SU-DHL-6 (cell line): Measurements from ENCODE around the gene COL18A1.

ENCODE experiments used
- H2AFZ ChIP-seq: fragments of 200-600 bp; sonication (generic); 2 replicates; pipeline ENCODE4 v1.6.1; 2014; ENCODE audit warnings: low read depth, mild to moderate bottlenecking, moderate library complexity, mixed read lengths, antibody characterized with exemption, low read length; ENCODE audit not compliant: severe bottlenecking
- H3F3A ChIP-seq: fragments of 200-600 bp; shearing (Covaris generic); 2 replicates; pipeline ENCODE4 v1.6.0; 2016; ENCODE audit warnings: antibody characterized with exemption, mild to moderate bottlenecking; ENCODE audit not compliant: insufficient read depth
- H3K27ac ChIP-seq: fragments of 200-600 bp; sonication (generic); 2 replicates; pipeline ENCODE4 v1.5.1; 2016; ENCODE audit warnings: low read depth, mild to moderate bottlenecking, low read length, moderate library complexity, mixed read lengths
- H3K27me3 ChIP-seq: fragments of 200-600 bp; sonication (generic), shearing (Covaris generic); 2 replicates; pipeline ENCODE4 v1.6.0; 2014; ENCODE audit warnings: mild to moderate bottlenecking, low read length
- H3K36me3 ChIP-seq: fragments of 200-600 bp; sonication (generic); 2 replicates; pipeline ENCODE4 v1.6.1; 2014; ENCODE audit warnings: mild to moderate bottlenecking, low read length, mixed read lengths
- H3K4me2 ChIP-seq: fragments of 300-600, 200-600 bp; shearing (Covaris generic), sonication (generic); 2 replicates; pipeline ENCODE4 v1.6.0; 2014; ENCODE audit warnings: low read length, low read depth, mild to moderate bottlenecking; ENCODE audit not compliant: poor library complexity, severe bottlenecking
- H3K4me3 ChIP-seq: fragments of 200-600 bp; sonication (generic); 2 replicates; pipeline ENCODE4 v1.5.1; 2014; ENCODE audit warnings: antibody characterized with exemption, low read length, mild to moderate bottlenecking, mixed read lengths; ENCODE audit not compliant: insufficient read depth, poor library complexity, severe bottlenecking
- H3K79me2 ChIP-seq: fragments of 200-600 bp; sonication (generic); 2 replicates; pipeline ENCODE4 v1.6.1; 2014; ENCODE audit warnings: mild to moderate bottlenecking, low read length, moderate library complexity; ENCODE audit not compliant: insufficient read depth
- H3K9ac ChIP-seq: fragments of 200-600 bp; sonication (generic); 2 replicates; pipeline ENCODE4 v1.7.0; 2014; ENCODE audit warnings: mild to moderate bottlenecking, low read length
- H3K9me2 ChIP-seq: fragments of 200-600 bp; sonication (generic); replicated peaks from 2 replicates; pipeline ENCODE4 v1.6.1; 2014; ENCODE audit warnings: low read length; ENCODE audit not compliant: insufficient read depth
- H3K9me3 ChIP-seq: fragments of 200-600 bp; sonication (generic); 2 replicates; pipeline ENCODE4 v1.6.1; 2014; ENCODE audit warnings: low read length, mixed read lengths; ENCODE audit not compliant: insufficient read depth
- H4K20me1 ChIP-seq: fragments of 200-600 bp; sonication (generic); 2 replicates; pipeline ENCODE4 v1.6.1; 2014; ENCODE audit warnings: low read depth, mild to moderate bottlenecking, antibody characterized with exemption, low read length, moderate library complexity, mixed read lengths
- EZH2phosphoT487 ChIP-seq: fragments of 200-600 bp; sonication (generic), shearing (Covaris generic); conservative IDR thresholded peaks from 2 replicates; pipeline ENCODE4 v1.6.1; 2018; ENCODE audit warnings: mild to moderate bottlenecking, antibody characterized with exemption, low read length, moderate library complexity, mixed read lengths
- TF ChIP-seq, protein P1 (sequence below): fragments of 200-600 bp; sonication (generic); IDR thresholded peaks from one replicate; pipeline ENCODE4 v1.5.1; 2017; ENCODE audit warnings: antibody characterized with exemption, mild to moderate bottlenecking, low read length, moderate library complexity; ENCODE audit not compliant: insufficient read depth, poor library complexity, severe bottlenecking

COL18A1 gene

DNA sequence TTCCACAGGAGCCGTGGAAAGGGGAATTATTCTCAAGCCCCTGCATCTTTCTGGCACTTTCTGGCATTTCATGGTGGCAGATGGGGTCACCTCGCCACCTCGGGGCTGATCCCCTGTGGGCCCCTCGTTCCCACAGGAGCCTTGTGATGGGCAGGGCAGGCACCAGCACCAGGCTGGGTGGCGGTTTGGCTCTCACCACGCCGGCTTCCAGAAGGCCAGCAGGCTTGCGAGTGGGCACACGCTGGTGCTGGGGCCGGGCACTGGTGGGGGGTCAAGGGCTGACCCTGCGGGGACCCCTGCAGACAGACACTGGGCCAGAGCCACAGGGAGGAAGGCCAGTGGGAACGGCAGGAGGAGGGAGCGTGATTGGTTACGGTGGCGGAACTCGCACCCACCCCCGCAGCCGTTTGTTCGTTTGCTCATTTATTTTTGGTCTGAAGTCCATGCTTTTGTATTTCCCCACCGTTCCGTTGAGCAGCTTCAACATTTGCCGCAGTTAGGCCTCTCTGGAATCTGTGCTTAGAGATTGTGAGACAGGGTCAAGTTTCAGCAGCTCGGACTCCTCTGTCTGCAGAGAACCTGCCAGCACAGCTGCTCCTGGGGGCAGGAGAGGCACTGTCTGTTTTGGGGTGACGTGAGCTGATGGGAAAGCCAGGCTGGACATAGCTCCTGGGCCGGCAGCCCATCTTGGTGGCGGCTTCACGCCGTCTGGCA, 5.3 kb downstream of the COL18A1 start:
- Histone ChIP-seq H3K4me2 (no peak overlapping the region), H3K4me3 (no peak overlapping the region), H3K36me3 (no peaks in the 10 kb centered on the region), H3K9me3 (no peaks in the 10 kb centered on the region), H3K9me2 (no peaks in the 10 kb centered on the region), H3K9ac (no peak overlapping the region), H4K20me1 (no peaks in the 10 kb centered on the region), H3K79me2 (no peaks in the 10 kb centered on the region), H3F3A (no peaks in the 10 kb centered on the region), H3K27me3 (peaks cover 3% of the 10 kb centered on the region; the same call in 1 of the 2 replicates), H2AFZ (no peak overlapping the region), H3K27ac (no peak overlapping the region)
- TF ChIP-seq EZH2phosphoT487: no peak
- TF ChIP-seq, protein P1, sequence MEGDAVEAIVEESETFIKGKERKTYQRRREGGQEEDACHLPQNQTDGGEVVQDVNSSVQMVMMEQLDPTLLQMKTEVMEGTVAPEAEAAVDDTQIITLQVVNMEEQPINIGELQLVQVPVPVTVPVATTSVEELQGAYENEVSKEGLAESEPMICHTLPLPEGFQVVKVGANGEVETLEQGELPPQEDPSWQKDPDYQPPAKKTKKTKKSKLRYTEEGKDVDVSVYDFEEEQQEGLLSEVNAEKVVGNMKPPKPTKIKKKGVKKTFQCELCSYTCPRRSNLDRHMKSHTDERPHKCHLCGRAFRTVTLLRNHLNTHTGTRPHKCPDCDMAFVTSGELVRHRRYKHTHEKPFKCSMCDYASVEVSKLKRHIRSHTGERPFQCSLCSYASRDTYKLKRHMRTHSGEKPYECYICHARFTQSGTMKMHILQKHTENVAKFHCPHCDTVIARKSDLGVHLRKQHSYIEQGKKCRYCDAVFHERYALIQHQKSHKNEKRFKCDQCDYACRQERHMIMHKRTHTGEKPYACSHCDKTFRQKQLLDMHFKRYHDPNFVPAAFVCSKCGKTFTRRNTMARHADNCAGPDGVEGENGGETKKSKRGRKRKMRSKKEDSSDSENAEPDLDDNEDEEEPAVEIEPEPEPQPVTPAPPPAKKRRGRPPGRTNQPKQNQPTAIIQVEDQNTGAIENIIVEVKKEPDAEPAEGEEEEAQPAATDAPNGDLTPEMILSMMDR: no peak

DNA sequence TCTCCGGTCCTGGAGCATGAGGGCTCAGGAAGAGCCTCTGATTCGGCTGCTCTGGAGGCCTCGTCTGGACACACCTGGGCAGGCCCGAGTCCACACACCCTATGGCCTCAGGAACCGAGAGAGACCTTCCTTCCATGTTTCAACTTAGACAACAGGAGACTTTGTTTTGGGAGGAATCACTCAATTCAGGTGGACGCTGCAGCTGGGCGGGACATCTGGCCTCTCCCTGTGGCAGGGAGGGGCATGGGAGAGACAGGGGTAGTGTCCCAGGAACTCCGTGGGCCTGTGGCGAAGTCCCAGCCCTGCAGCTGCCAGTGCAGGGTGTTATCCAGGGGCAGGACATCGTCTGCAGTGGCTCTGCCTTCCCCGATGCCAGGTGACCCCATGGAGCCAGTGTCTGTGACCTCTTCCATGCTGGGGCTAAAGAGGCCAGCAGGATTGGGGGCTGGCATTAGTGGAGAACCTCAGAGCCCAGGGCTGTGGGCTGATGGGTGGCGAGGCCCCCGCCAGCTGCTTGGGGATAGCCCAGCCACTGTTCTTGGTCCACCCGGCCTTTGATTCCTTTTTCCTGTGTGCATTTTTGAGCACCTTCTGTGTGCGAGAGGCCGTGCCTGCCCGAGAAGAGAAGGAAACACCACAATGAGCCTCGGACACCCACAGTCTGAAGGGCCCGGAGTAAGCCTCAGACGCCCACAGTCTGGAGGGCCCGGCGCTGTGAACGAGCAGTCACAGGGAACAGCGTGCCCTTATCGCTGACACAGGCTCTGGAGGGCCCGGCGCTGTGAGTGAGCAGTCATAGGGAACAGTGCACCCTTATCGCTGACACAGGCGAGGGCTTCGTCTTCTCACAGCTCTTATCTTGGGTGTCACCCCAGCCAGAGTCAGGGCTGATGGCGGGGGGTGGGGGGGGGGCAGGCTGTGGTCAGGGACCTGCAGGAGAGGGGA, 6.2 kb downstream of the COL18A1 start:
- no peak for TF ChIP-seq EZH2phosphoT487
- TF ChIP-seq, protein P1: no peak
- no peaks in the 10 kb centered on the region for H3F3A ChIP-seq
- no peaks in the 10 kb centered on the region for H3K9me2 ChIP-seq
- H3K27me3 ChIP-seq: peaks cover 3% of the 10 kb centered on the region; the same call in 1 of the 2 replicates
- no peak overlapping the region for H3K27ac ChIP-seq
- no peak overlapping the region for H3K4me2 ChIP-seq
- no peak overlapping the region for H3K9ac ChIP-seq
- no peaks in the 10 kb centered on the region for H4K20me1 ChIP-seq
- H3K4me3 ChIP-seq: no peak overlapping the region
- no peak overlapping the region for H2AFZ ChIP-seq
- H3K36me3 ChIP-seq: no peaks in the 10 kb centered on the region
- H3K79me2 ChIP-seq: no peaks in the 10 kb centered on the region
- no peaks in the 10 kb centered on the region for H3K9me3 ChIP-seq

DNA sequence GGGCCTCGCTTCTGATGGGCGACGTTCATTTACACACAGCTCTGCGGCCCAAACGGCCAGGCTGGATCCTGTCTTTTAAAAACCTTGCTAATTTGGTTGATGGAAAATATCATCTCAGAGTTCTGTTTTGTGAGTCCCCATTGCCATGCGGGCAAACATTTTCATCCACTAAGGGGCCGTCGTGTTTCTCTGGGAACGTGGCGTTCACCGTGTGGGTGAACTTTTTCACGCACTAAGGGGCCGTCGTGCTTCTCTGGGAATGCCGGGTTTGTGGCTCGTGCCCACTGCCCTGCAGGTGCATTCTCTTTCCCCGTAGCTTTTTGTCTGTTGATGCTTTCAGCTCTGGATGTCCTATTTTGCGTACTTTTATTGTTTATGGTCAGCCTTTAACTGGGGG, 6.8 kb downstream of the COL18A1 start:
- H2AFZ ChIP-seq: no peak overlapping the region

More for the DNA sequence above, 6.8 kb downstream of the COL18A1 start:
- no peaks in the 10 kb centered on the region for H3K36me3 ChIP-seq
- H3K4me2 ChIP-seq: no peak overlapping the region
- H3K4me3 ChIP-seq: no peak overlapping the region
- H3K27me3 ChIP-seq: peaks cover 3% of the 10 kb centered on the region; the same call in 1 of the 2 replicates
- no peaks in the 10 kb centered on the region for H4K20me1 ChIP-seq
- H3K9me2 ChIP-seq: no peaks in the 10 kb centered on the region
- H3F3A ChIP-seq: no peaks in the 10 kb centered on the region
- no peaks in the 10 kb centered on the region for H3K9me3 ChIP-seq
- H3K9ac ChIP-seq: no peak overlapping the region
- TF ChIP-seq, protein P1: no peak
- no peak for TF ChIP-seq EZH2phosphoT487
- H3K27ac ChIP-seq: no peak overlapping the region
- H3K79me2 ChIP-seq: no peaks in the 10 kb centered on the region
